Liver (tissue), 3 donors: Measurements from ENCODE around the gene HMG20A.

Experiments
- HNF4A ChIP-seq, 2 donors: conservative IDR thresholded peaks; 2 replicates each; pipeline ENCODE4 v1.6.1; 2016; ENCODE audit warnings: antibody characterized with exemption in 2 of 2, mild to moderate bottlenecking in 2 of 2
- HNF4G ChIP-seq: IDR thresholded peaks from 2 replicates; pipeline ENCODE4 v1.6.1; 2016; ENCODE audit warnings: antibody characterized with exemption
- RAD21 ChIP-seq, 2 donors: IDR thresholded peaks; 2 replicates each; pipeline ENCODE4 v1.6.1; 2016; ENCODE audit warnings: antibody characterized with exemption in 2 of 2, mild to moderate bottlenecking in 2 of 2
- SP1 ChIP-seq: IDR thresholded peaks from 2 replicates; pipeline ENCODE4 v1.6.1; 2018; ENCODE audit warnings: antibody characterized with exemption, mild to moderate bottlenecking
- TAF1 ChIP-seq: conservative IDR thresholded peaks from 2 replicates; pipeline ENCODE4 v1.6.1; 2016; ENCODE audit warnings: antibody characterized with exemption, mild to moderate bottlenecking
- TF ChIP-seq, protein P1 (sequence below): fragments of 150-350 bp; IDR thresholded peaks from 2 replicates; pipeline ENCODE4 v1.5.1; 2017; ENCODE audit warnings: improper control_type of control experiment, low read depth, low read length; ENCODE audit not compliant: missing input control
- TF ChIP-seq, protein P2 (sequence below): IDR thresholded peaks from 2 replicates; pipeline ENCODE4 v1.6.1; 2016; ENCODE audit warnings: antibody characterized with exemption
- TF ChIP-seq, protein P3 (sequence below): IDR thresholded peaks from 2 replicates; pipeline ENCODE4 v1.6.1; 2016; ENCODE audit warnings: antibody characterized with exemption, mild to moderate bottlenecking
- TF ChIP-seq, protein P4 (sequence below): IDR thresholded peaks from 2 replicates; pipeline ENCODE4 v1.6.1; 2016; ENCODE audit warnings: antibody characterized with exemption
- donor health status: healthy.
- donor health status: healthy.

DNA sequence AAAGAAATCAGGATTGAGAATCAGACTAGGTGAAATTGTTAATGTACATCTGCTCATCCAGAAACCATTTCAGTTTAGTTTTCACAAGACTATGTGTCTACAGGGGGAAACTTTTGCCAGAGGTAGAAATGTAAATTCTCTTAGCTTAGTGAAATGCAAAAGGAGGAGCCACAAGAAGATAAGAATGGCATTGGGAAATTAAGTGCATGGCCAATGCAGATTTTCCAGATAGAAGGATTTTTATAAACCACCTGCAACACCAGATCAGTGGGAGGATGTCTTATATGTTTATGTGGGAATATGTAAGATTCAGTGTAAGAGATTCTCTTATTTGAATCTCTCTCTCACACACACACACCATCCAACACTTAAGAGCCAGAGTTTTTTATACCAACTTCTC lies 67.2 kb downstream of the HMG20A start:
- TF ChIP-seq, protein P1, sequence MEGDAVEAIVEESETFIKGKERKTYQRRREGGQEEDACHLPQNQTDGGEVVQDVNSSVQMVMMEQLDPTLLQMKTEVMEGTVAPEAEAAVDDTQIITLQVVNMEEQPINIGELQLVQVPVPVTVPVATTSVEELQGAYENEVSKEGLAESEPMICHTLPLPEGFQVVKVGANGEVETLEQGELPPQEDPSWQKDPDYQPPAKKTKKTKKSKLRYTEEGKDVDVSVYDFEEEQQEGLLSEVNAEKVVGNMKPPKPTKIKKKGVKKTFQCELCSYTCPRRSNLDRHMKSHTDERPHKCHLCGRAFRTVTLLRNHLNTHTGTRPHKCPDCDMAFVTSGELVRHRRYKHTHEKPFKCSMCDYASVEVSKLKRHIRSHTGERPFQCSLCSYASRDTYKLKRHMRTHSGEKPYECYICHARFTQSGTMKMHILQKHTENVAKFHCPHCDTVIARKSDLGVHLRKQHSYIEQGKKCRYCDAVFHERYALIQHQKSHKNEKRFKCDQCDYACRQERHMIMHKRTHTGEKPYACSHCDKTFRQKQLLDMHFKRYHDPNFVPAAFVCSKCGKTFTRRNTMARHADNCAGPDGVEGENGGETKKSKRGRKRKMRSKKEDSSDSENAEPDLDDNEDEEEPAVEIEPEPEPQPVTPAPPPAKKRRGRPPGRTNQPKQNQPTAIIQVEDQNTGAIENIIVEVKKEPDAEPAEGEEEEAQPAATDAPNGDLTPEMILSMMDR = no peak
- TF ChIP-seq, protein P2, sequence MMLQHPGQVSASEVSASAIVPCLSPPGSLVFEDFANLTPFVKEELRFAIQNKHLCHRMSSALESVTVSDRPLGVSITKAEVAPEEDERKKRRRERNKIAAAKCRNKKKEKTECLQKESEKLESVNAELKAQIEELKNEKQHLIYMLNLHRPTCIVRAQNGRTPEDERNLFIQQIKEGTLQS = no peak
- TF ChIP-seq, protein P3, sequence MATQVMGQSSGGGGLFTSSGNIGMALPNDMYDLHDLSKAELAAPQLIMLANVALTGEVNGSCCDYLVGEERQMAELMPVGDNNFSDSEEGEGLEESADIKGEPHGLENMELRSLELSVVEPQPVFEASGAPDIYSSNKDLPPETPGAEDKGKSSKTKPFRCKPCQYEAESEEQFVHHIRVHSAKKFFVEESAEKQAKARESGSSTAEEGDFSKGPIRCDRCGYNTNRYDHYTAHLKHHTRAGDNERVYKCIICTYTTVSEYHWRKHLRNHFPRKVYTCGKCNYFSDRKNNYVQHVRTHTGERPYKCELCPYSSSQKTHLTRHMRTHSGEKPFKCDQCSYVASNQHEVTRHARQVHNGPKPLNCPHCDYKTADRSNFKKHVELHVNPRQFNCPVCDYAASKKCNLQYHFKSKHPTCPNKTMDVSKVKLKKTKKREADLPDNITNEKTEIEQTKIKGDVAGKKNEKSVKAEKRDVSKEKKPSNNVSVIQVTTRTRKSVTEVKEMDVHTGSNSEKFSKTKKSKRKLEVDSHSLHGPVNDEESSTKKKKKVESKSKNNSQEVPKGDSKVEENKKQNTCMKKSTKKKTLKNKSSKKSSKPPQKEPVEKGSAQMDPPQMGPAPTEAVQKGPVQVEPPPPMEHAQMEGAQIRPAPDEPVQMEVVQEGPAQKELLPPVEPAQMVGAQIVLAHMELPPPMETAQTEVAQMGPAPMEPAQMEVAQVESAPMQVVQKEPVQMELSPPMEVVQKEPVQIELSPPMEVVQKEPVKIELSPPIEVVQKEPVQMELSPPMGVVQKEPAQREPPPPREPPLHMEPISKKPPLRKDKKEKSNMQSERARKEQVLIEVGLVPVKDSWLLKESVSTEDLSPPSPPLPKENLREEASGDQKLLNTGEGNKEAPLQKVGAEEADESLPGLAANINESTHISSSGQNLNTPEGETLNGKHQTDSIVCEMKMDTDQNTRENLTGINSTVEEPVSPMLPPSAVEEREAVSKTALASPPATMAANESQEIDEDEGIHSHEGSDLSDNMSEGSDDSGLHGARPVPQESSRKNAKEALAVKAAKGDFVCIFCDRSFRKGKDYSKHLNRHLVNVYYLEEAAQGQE = no peak
- no peak for TF ChIP-seq HNF4G
- TF ChIP-seq, protein P4, sequence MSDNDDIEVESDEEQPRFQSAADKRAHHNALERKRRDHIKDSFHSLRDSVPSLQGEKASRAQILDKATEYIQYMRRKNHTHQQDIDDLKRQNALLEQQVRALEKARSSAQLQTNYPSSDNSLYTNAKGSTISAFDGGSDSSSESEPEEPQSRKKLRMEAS = no peak
- no peak for TF ChIP-seq RAD21 (IDR thresholded peaks at IDR 0.05)
- no peak for TF ChIP-seq SP1
- no peak for TF ChIP-seq TAF1
- no peak for TF ChIP-seq HNF4A (conservative IDR thresholded peaks at IDR 0.05)
